DND-41 (cell line): ENCODE data around the gene AHRR.

Source experiments
- CTCF ChIP-seq: IDR thresholded peaks from 2 replicates; pipeline ENCODE4 v1.5.1; 2012; ENCODE audit warnings: borderline replicate concordance, low read length, moderate library complexity, mild to moderate bottlenecking; ENCODE audit not compliant: poor library complexity, severe bottlenecking; ENCODE audit errors: extremely low read depth
- EZH2 ChIP-seq: IDR thresholded peaks from 3 replicates; pipeline ENCODE4 v1.6.1; 2012; ENCODE audit warnings: borderline replicate concordance, low read depth, mild to moderate bottlenecking, moderate library complexity, low read length, inconsistent platforms; ENCODE audit not compliant: severe bottlenecking

- TF ChIP-seq CTCF (no peak), EZH2 (no peak)
These were observed 115.1 kb downstream of the AHRR start for GRCh38 chr5:436641-436975.
